GM21528 (cell line): ENCODE data around the gene BRWD1.
"Not testable (repeated sequence)": the region's sequence is repeated elsewhere in the genome, so short reads cannot be mapped to it uniquely, and the experiment has no call there.

ENCODE experiments used
- ATAC-seq: cut with Tn5 transposase; IDR thresholded peaks from one replicate; pipeline ENCODE4 v1.9.1; 2021; ENCODE audit warnings: mild to moderate bottlenecking, moderate library complexity; ENCODE audit not compliant: unreplicated experiment, low FRiP score

The BRWD1 gene

GRCh38 chr21:39144191-39144590 lies 169.2 kb downstream of the BRWD1 start:
- no peak for ATAC-seq

- no peak for ATAC-seq
Observed at GRCh38 chr21:39142972-39143371, 170.5 kb downstream of the BRWD1 start.

GRCh38 chr21:39141502-39141901 lies 171.9 kb downstream of the BRWD1 start:
- no peak for ATAC-seq

GRCh38 chr21:39137248-39138178 lies 175.9 kb downstream of the BRWD1 start:
- no peak for ATAC-seq

- no peak for ATAC-seq
Observed at GRCh38 chr21:39136711-39137110, 176.7 kb downstream of the BRWD1 start.

GRCh38 chr21:39136138-39136537 lies 177.3 kb downstream of the BRWD1 start:
- ATAC-seq = not testable (repeated sequence)

- no peak for ATAC-seq
Observed at GRCh38 chr21:39134288-39134810, 179.1 kb downstream of the BRWD1 start.
